Stimulated activated CD4-positive, alpha-beta T cell treated with anti-CD3 and anti-CD28 coated beads, Interleukin-2, amount 100 ng/mL, for 48 hours (primary cell): ENCODE data around the gene METTL23.

Experiments
- DNase-seq, 2 donors: peaks; one replicate each; pipeline ENCODE4 v3.0.0-alpha.2; 2020

Gene METTL23

DNA sequence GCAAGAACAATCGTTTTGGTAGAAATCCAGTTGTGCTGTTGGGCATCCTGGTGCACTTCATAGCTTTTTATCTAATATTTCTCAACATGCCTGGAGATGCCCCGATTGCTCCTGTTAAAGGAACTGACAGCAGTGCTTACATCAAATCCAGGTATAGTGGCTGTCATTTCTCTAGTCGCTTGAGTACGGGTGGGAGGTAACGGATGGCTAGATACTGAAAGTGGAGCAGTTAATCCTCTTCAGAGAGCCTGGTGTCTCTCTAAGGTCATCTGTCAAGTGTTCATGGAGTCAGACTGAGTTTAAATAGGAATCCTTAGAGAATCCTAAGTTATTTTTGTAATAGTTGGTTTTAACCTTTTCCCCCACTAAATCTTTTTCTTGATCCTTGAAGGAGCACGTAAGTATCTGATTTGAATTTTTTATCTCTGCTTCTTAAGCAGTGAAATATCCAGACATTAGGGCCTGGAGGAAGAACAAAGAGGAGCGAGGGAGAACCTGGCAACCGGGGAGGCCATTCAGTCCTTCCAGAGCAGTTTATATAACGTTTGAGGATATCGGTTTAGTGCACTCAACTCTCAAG, 48.5 kb downstream of the METTL23 start:
- no peak for DNase-seq

DNA sequence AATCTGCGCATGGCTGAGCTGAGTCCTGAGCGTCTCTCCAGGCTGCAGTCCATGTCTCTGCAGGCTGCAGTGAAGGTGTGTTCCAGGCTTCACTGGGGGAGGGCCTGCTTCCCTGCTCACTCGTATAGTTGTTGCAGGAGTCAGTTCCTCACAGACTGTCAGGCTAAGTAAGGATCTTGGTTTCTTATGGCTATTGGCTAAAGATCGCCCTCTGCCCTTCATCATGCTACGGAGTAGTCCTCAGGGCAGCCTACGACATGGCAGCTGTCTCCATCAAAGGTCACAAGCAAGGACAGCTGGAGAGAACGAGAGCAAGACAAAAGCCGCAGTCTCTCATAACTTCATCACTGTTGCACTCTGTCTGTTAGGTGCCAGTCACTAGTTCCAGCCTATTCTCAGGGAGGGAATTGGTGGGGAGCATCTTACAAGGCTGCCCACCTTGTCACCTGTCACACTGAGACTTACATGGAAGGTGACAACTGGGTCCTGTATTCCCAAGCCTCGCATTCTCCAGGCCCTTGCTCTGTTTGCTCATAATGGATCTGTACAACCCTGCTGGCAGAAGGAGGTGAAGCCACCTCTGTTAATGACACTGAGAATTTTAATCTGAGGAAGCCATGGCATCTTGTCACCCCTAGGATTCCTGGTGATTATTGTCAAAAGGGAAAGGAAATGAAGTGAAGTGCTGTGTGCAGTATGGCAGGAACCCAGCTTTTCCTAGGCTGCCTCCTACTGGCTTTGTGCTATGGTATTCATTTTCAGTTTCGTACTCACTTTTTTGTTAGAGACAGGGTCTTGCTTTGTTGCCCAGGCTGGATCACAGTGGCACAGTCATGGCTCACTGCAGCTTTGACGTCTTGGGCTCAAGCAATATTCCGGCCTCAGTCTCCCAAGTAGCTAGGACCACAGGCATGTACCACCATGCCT, 54.7 kb downstream of the METTL23 start:
- no peak for DNase-seq

GRCh38 chr17:76783146-76783545, 56.5 kb downstream of the METTL23 start:
- DNase-seq, result no peak
